ENCODE results near the gene CUZD1. TPM values are rescaled to one million over a fixed set of nuclear protein-coding genes. Genes with fewer than 3 reads are reported as not detected.

CUZD1 gene
- total RNA-seq, 1 experiment from 2014 or later, result 2.1 TPM

DNA sequence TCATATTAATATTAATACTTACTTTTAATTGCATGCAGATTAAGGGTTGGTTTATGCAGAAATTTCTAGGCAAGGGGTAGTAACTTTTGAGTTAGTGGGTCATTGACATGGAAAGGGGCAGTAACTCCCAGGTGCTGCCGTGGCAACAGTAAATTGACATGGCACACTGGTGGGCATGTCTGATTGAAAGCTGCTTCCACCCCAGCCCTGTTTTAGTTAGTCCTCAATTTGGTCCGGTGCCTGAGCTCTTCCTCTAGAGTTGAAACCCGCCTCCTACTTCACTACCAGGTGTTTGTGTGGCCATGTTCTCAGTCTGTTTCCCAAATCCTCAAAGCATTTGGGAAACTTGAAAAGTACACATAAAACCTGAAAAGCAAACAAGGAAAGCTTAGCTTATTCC lies 18.4 kb downstream of the CUZD1 start:
- H3K27ac ChIP-seq (ENCODE audit: low read depth, low read length, poor library complexity, severe bottlenecking), result no peak overlapping the region
- H3K4me3 ChIP-seq (ENCODE audit: low read depth, low read length, poor library complexity, severe bottlenecking), result no peak overlapping the region
- TF ChIP-seq, protein P1, sequence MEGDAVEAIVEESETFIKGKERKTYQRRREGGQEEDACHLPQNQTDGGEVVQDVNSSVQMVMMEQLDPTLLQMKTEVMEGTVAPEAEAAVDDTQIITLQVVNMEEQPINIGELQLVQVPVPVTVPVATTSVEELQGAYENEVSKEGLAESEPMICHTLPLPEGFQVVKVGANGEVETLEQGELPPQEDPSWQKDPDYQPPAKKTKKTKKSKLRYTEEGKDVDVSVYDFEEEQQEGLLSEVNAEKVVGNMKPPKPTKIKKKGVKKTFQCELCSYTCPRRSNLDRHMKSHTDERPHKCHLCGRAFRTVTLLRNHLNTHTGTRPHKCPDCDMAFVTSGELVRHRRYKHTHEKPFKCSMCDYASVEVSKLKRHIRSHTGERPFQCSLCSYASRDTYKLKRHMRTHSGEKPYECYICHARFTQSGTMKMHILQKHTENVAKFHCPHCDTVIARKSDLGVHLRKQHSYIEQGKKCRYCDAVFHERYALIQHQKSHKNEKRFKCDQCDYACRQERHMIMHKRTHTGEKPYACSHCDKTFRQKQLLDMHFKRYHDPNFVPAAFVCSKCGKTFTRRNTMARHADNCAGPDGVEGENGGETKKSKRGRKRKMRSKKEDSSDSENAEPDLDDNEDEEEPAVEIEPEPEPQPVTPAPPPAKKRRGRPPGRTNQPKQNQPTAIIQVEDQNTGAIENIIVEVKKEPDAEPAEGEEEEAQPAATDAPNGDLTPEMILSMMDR (conservative IDR thresholded peaks at IDR 0.05; ENCODE audit: low read depth, low read length), result no peak
- no peaks in the 10 kb centered on the region for H3K9me3 ChIP-seq (ENCODE audit: low read depth, low read length, poor library complexity, severe bottlenecking)
- peaks cover 54% of the 10 kb centered on the region for H3K27me3 ChIP-seq (replicated peaks; ENCODE audit: insufficient read depth, low read depth, low read length, poor library complexity)
- H3K4me1 ChIP-seq (ENCODE audit: insufficient read depth, low read length, poor library complexity, severe bottlenecking), result no peaks in the 10 kb centered on the region
- no peak for DNase-seq (ENCODE audit: low spot score)
- ChIA-PET CTCF (no interaction called here), POLR2A (ENCODE audit: low non-redundant PET) (no interaction called here)
- no TSS peak for BruUV-seq (replicated peaks)
- intact Hi-C loops (cut with micrococcal nuclease; ENCODE audit: unreplicated experiment), result no loop called here
- H3K36me3 ChIP-seq (ENCODE audit: insufficient read depth, low read length, poor library complexity, severe bottlenecking), result no peaks in the 10 kb centered on the region

DNA sequence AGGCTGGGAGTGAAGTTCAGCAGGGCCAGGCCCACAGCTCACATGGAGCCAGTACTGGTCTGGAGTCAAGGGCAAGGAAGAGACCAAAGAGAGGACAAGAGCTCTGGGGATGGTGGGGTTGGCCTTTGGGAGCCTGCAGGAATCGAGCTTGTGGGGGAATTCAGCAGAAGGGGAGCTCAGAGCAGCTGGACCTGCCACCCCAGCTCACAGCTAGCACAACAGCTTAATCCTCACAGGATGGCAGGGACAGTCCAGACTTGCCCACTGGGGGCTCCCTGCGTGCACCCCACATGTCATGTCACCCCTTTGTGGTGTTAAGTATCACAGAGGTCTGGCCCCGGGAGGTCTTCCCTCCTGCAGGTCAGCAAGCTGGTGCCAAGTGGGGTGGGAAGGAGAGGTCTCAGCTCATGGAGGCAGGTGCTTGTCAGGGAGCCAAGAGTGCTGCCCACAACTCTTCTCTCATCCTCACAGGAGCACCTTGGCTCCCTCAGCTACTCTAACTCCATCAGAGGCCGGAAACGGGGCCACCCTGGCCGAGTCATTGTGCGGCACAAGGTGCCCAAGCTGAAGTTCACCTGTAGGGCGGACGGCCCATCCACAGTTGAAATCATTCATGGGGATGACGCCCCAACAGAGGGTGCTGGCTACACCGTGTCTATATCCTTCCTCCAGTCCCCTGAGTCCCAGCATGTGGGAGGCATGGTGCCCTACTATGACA lies 22.5 kb downstream of the CUZD1 start:
- BruUV-seq (replicated peaks), result no TSS peak
- Histone ChIP-seq H3K9me3 (ENCODE audit: low read depth, low read length, poor library complexity, severe bottlenecking) (no peaks in the 10 kb centered on the region), H3K36me3 (ENCODE audit: insufficient read depth, low read length, poor library complexity, severe bottlenecking) (no peaks in the 10 kb centered on the region), H3K4me3 (ENCODE audit: low read depth, low read length, poor library complexity, severe bottlenecking) (no peak overlapping the region), H3K27me3 (replicated peaks; ENCODE audit: insufficient read depth, low read depth, low read length, poor library complexity) (peaks cover 72% of the 10 kb centered on the region), H3K4me1 (ENCODE audit: insufficient read depth, low read length, poor library complexity, severe bottlenecking) (no peaks in the 10 kb centered on the region), H3K27ac (ENCODE audit: low read depth, low read length, poor library complexity, severe bottlenecking) (no peak overlapping the region)
- ChIA-PET CTCF (no interaction called here), POLR2A (ENCODE audit: low non-redundant PET) (no interaction called here)
- no peak for DNase-seq (ENCODE audit: low spot score)
- TF ChIP-seq, protein P1 (conservative IDR thresholded peaks at IDR 0.05; ENCODE audit: low read depth, low read length), result no peak
- no peak for TF ChIP-seq EZH2 (IDR thresholded peaks at IDR 0.05; ENCODE audit: borderline replicate concordance, low read depth, low read length, poor library complexity, severe bottlenecking)
- intact Hi-C loops (cut with micrococcal nuclease; ENCODE audit: unreplicated experiment), result no loop called here

GRCh38 chr10:122821808-122822207 lies 23.8 kb downstream of the CUZD1 start:
- intact Hi-C loops (cut with micrococcal nuclease; ENCODE audit: unreplicated experiment), result no loop called here
- H3K27ac ChIP-seq (ENCODE audit: low read depth, low read length, poor library complexity, severe bottlenecking), result no peak overlapping the region
- H3K9me3 ChIP-seq (ENCODE audit: low read depth, low read length, poor library complexity, severe bottlenecking), result no peaks in the 10 kb centered on the region
- no peak for DNase-seq (ENCODE audit: low spot score)
- TF ChIP-seq EZH2 (IDR thresholded peaks at IDR 0.05; ENCODE audit: borderline replicate concordance, low read depth, low read length, poor library complexity, severe bottlenecking), result no peak
- TF ChIP-seq, protein P1 (conservative IDR thresholded peaks at IDR 0.05; ENCODE audit: low read depth, low read length), result no peak
- ChIA-PET POLR2A (ENCODE audit: low non-redundant PET) (no interaction called here), CTCF (no interaction called here)
- peaks cover 72% of the 10 kb centered on the region for H3K27me3 ChIP-seq (replicated peaks; ENCODE audit: insufficient read depth, low read depth, low read length, poor library complexity)
- no peak overlapping the region for H3K4me3 ChIP-seq (ENCODE audit: low read depth, low read length, poor library complexity, severe bottlenecking)
- BruUV-seq (replicated peaks), result no TSS peak
- no peaks in the 10 kb centered on the region for H3K36me3 ChIP-seq (ENCODE audit: insufficient read depth, low read length, poor library complexity, severe bottlenecking)
- no peaks in the 10 kb centered on the region for H3K4me1 ChIP-seq (ENCODE audit: insufficient read depth, low read length, poor library complexity, severe bottlenecking)
